ENCODE results near the gene SMS.

The SMS gene

GRCh38 chrX:21940356-21940829 lies at the start of gene SMS:
Gene SMS, plus strand, starts transcription at chrX:21940709. Its CDS starts 116 bp downstream, at chrX:21940825.
- Mint-ChIP-seq H3K4me1 (peaks cover 18% of the 10 kb centered on the region), H3K4me3 (peak within 1 kb of the TSS; percentile 89), H3K9me3 (no peaks in the 10 kb centered on the region), H3K27ac (peak within 1 kb of the TSS; percentile 83), H3K36me3 (no peaks in the 10 kb centered on the region), H3K27me3 (no peaks in the 10 kb centered on the region)
- ATAC-seq (ENCODE audit: low read depth), result peak; percentile 55
- DNase-seq (ENCODE audit: low spot score in 2 of 2), result peak; percentile 5 to 24

DNA sequence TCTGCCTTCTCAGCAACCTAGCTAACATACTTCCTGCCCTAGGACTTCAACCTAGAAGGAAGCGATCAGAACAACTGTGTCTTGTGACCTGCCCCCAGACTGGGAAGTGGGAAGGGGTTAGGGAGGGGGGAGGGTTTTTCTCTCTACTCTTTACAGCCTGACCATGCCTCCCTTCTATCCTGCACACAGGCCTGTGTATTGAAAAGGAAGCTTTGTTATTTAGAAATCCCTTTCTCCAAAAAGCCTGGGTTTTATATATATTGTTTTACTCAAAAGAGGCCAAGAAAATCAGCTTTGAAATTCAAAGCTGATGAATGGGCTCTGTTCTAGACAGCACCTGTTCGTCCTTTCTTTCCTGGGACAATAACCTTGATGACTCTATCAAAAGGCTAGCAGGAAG lies 35.2 kb upstream of the SMS start:
- ATAC-seq (ENCODE audit: low read depth) (no peak), DNase-seq (ENCODE audit: low spot score in 2 of 2) (no peak)
- Mint-ChIP-seq H3K27me3 (no peaks in the 10 kb centered on the region), H3K4me3 (no peak overlapping the region), H3K27ac (no peak overlapping the region), H3K9me3 (no peaks in the 10 kb centered on the region), H3K36me3 (peaks cover 3% of the 10 kb centered on the region), H3K4me1 (no peaks in the 10 kb centered on the region)

GRCh38 chrX:21905953-21906352 lies 34.6 kb upstream of the SMS start:
- ATAC-seq (ENCODE audit: low read depth) (no peak), DNase-seq (ENCODE audit: low spot score in 2 of 2) (no peak)
- Mint-ChIP-seq H3K4me1 (no peaks in the 10 kb centered on the region), H3K9me3 (no peaks in the 10 kb centered on the region), H3K27me3 (no peaks in the 10 kb centered on the region), H3K36me3 (peaks cover 3% of the 10 kb centered on the region), H3K4me3 (no peak overlapping the region), H3K27ac (no peak overlapping the region)

- ATAC-seq (ENCODE audit: low read depth) (no peak), DNase-seq (ENCODE audit: low spot score in 2 of 2) (no peak)
- Mint-ChIP-seq H3K27me3 (no peaks in the 10 kb centered on the region), H3K9me3 (no peaks in the 10 kb centered on the region), H3K4me3 (no peak overlapping the region), H3K27ac (no peak overlapping the region), H3K4me1 (no peaks in the 10 kb centered on the region), H3K36me3 (peaks cover 3% of the 10 kb centered on the region)
These were observed 33.2 kb upstream of the SMS start for GRCh38 chrX:21907260-21907659.

DNA sequence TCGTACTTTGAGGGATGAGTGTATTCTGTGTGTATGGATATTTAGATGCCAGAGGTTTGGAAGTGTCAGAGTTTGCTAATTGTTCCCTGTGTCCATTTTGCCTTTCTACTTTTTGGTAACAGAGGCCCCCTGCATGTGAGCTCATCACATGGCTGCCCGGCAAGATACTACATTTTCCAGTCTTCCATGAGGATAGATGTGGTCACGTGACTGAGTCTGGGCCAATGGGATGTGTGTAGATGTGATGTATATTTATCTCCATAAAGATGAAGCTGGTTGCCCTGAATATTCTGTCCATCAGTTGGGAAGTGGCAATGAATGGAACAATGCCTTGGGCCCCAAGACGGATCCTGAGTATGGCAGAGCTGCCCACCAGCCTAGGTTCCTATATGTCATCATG lies 29.0 kb upstream of the SMS start:
- H3K27me3 Mint-ChIP-seq, result no peaks in the 10 kb centered on the region
- ATAC-seq (ENCODE audit: low read depth), result no peak
- DNase-seq (ENCODE audit: low spot score in 2 of 2), result no peak
- H3K27ac Mint-ChIP-seq, result no peak overlapping the region
- H3K9me3 Mint-ChIP-seq, result no peaks in the 10 kb centered on the region
- no peaks in the 10 kb centered on the region for H3K4me1 Mint-ChIP-seq
- H3K36me3 Mint-ChIP-seq, result peaks cover 1% of the 10 kb centered on the region
- no peak overlapping the region for H3K4me3 Mint-ChIP-seq

DNA sequence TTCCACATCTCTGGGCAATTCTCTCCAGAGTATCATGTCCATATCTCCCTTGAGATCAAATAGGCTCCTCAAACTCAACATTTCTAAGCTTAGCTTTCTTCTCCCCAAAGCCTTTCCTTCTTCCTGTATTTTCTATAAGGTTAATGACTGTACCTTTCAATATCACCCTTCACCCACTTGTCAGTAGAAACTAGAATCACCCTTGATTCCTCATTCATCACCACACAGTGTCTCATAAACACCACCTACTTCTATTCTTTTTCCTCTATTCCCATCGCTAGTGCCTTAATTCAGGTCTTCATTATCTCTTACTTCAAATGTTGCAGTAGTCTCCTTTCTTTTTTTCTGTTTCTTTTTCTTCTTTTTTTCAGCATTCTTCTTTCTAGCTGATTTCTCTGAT lies 28.3 kb upstream of the SMS start:
- Mint-ChIP-seq H3K27ac (no peak overlapping the region), H3K36me3 (peaks cover 1% of the 10 kb centered on the region), H3K27me3 (no peaks in the 10 kb centered on the region), H3K9me3 (no peaks in the 10 kb centered on the region), H3K4me3 (no peak overlapping the region), H3K4me1 (no peaks in the 10 kb centered on the region)
- DNase-seq (ENCODE audit: low spot score in 2 of 2) (no peak), ATAC-seq (ENCODE audit: low read depth) (no peak)

DNA sequence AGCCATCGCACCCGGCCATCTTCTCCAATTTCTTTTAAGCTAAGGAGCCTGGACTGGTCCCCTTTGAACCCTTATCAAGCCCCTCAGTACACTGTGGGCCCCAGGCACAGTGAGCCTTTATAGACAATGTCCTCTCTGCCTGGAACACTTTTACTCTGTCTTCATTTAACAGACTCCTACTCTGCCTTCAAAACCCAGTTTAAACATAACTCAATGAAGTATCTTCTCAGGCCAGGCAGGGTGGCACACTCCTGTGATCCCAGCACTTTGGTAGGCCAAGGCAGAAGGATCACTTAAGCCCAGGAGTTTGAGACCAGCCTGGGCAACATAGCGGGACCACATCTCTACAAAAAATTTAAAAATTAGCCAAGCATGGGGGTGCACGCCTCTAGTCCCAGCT lies 27.5 kb upstream of the SMS start:
- Mint-ChIP-seq H3K4me3 (no peak overlapping the region), H3K27ac (no peak overlapping the region), H3K4me1 (no peaks in the 10 kb centered on the region), H3K36me3 (peaks cover 1% of the 10 kb centered on the region), H3K27me3 (no peaks in the 10 kb centered on the region), H3K9me3 (no peaks in the 10 kb centered on the region)
- DNase-seq (ENCODE audit: low spot score in 2 of 2) (no peak), ATAC-seq (ENCODE audit: low read depth) (no peak)

GRCh38 chrX:21926116-21926515 lies 14.4 kb upstream of the SMS start:
- Mint-ChIP-seq H3K4me1 (peaks cover 5% of the 10 kb centered on the region), H3K27me3 (no peaks in the 10 kb centered on the region)
- ATAC-seq (ENCODE audit: low read depth), result no peak

GRCh38 chrX:21926527-21927278 lies 13.8 kb upstream of the SMS start:
- no peak for ATAC-seq (ENCODE audit: low read depth)
- DNase-seq (ENCODE audit: low spot score in 2 of 2), result no peak
- H3K27ac Mint-ChIP-seq, result no peak overlapping the region
- H3K4me3 Mint-ChIP-seq, result no peak overlapping the region
- peaks cover 5% of the 10 kb centered on the region for H3K4me1 Mint-ChIP-seq
- H3K27me3 Mint-ChIP-seq, result no peaks in the 10 kb centered on the region
- H3K36me3 Mint-ChIP-seq, result peaks cover 2% of the 10 kb centered on the region
- H3K9me3 Mint-ChIP-seq, result no peaks in the 10 kb centered on the region

More at GRCh38 chrX:21926116-21926515, 14.4 kb upstream of the SMS start:
- Mint-ChIP-seq H3K36me3 (peaks cover 2% of the 10 kb centered on the region), H3K9me3 (no peaks in the 10 kb centered on the region), H3K4me3 (peak overlapping the region; percentile 58), H3K27ac (no peak overlapping the region)
- no peak for DNase-seq (ENCODE audit: low spot score in 2 of 2)

- Mint-ChIP-seq H3K4me1 (peaks cover 3% of the 10 kb centered on the region), H3K27me3 (no peaks in the 10 kb centered on the region), H3K36me3 (peaks cover 2% of the 10 kb centered on the region), H3K4me3 (no peak overlapping the region), H3K9me3 (no peaks in the 10 kb centered on the region), H3K27ac (no peak overlapping the region)
- no peak for DNase-seq (ENCODE audit: low spot score in 2 of 2)
- ATAC-seq (ENCODE audit: low read depth), result no peak
These were observed 11.3 kb upstream of the SMS start for GRCh38 chrX:21929209-21929608.

GRCh38 chrX:21930986-21931385 lies 9.5 kb upstream of the SMS start:
- no peak overlapping the region for H3K27ac Mint-ChIP-seq
- no peaks in the 10 kb centered on the region for H3K9me3 Mint-ChIP-seq
- peaks cover 3% of the 10 kb centered on the region for H3K4me1 Mint-ChIP-seq
- ATAC-seq (ENCODE audit: low read depth) (no peak), DNase-seq (ENCODE audit: low spot score in 2 of 2) (no peak)
- H3K27me3 Mint-ChIP-seq, result no peaks in the 10 kb centered on the region
- no peak overlapping the region for H3K4me3 Mint-ChIP-seq
- H3K36me3 Mint-ChIP-seq, result peaks cover 2% of the 10 kb centered on the region

DNA sequence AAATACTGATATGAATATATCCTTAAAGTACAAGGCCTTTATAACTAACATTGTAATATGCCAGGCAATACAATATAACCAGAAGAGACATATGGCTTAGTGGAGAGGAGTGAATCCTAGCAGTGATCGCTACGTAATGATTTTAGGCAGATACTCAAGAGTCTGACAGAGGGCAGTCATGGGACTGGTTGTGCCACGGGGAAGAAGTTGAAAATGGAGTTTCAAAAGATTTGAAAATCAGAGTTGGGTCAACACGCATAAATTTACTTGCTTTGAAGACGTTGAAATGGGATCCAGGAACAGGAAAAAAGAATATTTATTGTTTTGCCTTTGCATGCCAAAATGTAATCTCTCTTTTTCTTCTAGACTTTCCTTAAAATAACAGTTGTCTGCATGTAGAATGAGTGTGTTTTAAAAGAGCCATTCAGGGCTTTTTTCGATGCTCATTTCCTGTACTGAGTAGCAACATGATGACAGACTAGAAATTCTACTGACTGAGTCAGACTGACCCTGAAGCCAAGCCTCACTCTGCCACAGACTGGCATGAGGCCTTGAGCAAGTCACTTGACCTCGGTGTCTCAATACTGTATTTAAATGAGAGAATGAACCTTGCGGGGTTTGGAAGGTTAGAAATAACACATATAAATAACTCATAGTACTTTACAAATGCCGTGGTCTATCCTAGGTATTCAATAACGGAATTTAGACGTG lies 8.1 kb upstream of the SMS start:
- H3K4me1 Mint-ChIP-seq, result peaks cover 3% of the 10 kb centered on the region
- peaks cover 2% of the 10 kb centered on the region for H3K36me3 Mint-ChIP-seq
- no peaks in the 10 kb centered on the region for H3K9me3 Mint-ChIP-seq
- DNase-seq (ENCODE audit: low spot score in 2 of 2) (no peak), ATAC-seq (ENCODE audit: low read depth) (no peak)
- no peak overlapping the region for H3K4me3 Mint-ChIP-seq
- H3K27me3 Mint-ChIP-seq, result no peaks in the 10 kb centered on the region
- no peak overlapping the region for H3K27ac Mint-ChIP-seq

DNA sequence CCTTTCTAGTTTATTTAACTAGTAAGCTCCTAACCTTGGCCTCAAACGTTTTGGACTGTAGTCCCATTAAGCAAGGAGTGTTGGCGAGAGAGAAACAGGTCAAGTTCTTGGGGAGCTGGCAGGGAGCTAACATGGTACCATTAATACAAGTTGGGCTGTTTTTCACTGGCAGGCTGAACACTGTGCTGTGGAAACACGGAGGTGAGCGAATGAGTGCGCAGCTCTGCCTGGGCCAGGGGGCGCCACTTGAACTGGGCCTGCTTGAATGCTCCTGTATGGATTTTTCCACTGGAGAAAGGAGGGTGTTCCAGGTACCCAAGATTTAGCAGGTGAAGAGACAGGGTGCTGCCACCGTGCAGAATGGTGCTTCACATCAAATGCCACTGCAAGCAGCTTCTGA lies 7.4 kb upstream of the SMS start:
- no peak overlapping the region for H3K4me3 Mint-ChIP-seq
- H3K4me1 Mint-ChIP-seq, result peaks cover 3% of the 10 kb centered on the region
- H3K27ac Mint-ChIP-seq, result no peak overlapping the region
- DNase-seq (ENCODE audit: low spot score in 2 of 2), result no peak
- no peaks in the 10 kb centered on the region for H3K9me3 Mint-ChIP-seq
- H3K36me3 Mint-ChIP-seq, result peaks cover 2% of the 10 kb centered on the region
- ATAC-seq (ENCODE audit: low read depth), result no peak
- H3K27me3 Mint-ChIP-seq, result no peaks in the 10 kb centered on the region

GRCh38 chrX:21934414-21934813 lies 6.1 kb upstream of the SMS start:
- Mint-ChIP-seq H3K9me3 (no peaks in the 10 kb centered on the region), H3K4me1 (peaks cover 5% of the 10 kb centered on the region), H3K27me3 (no peaks in the 10 kb centered on the region), H3K27ac (no peak overlapping the region), H3K36me3 (no peaks in the 10 kb centered on the region), H3K4me3 (no peak overlapping the region)
- ATAC-seq (ENCODE audit: low read depth) (no peak), DNase-seq (ENCODE audit: low spot score in 2 of 2) (no peak)

Data from memory B cell (primary cell).